GM10248 (cell line): ENCODE results near the gene CLIP4.

ENCODE experiments used
- CTCF ChIA-PET: fragments of 300-600 bp; sonication (Branson Sonifier 250); formaldehyde crosslinking; extraction: SDS; loops from one replicate; lab custom pipeline; 2021; ENCODE audit warnings: antibody characterized with exemption; lab: Yijun Ruan, JAX
- POLR2A ChIA-PET: fragments of 350-650 bp; sonication (Branson Sonifier 250); formaldehyde crosslinking; extraction: SDS; loops from one replicate; lab custom pipeline; 2020; ENCODE audit warnings: antibody characterized with exemption; lab: Yijun Ruan, JAX
- DNase-seq: peaks from one replicate; pipeline ENCODE4 v3.0.0; 2012; ENCODE audit errors: extremely low spot score
- CTCF ChIP-seq: IDR thresholded peaks from 2 replicates; pipeline ENCODE4 v1.5.1; 2012; ENCODE audit warnings: mild to moderate bottlenecking, low read depth; ENCODE audit errors: extremely low read depth, missing control alignments, control extremely low read depth

CLIP4 gene

GRCh38 chr2:29193111-29193510 lies 77.9 kb downstream of the CLIP4 start:
- no peak for DNase-seq
- TF ChIP-seq CTCF = no peak
- CTCF ChIA-PET = interaction anchor here (0.9 to 1.2 kb wide), 4 partner anchors 9 to 234 kb away, joined by 3 read pairs; no protein-coding TSS in a partner anchor
- POLR2A ChIA-PET = no interaction called here

- ChIA-PET CTCF (interaction anchor here (0.9 to 1.2 kb wide), 3 partner anchors 11 to 234 kb away, joined by 3 read pairs; no protein-coding TSS in a partner anchor), POLR2A (no interaction called here)
- DNase-seq = no peak
- no peak for TF ChIP-seq CTCF
Measured at GRCh38 chr2:29193681-29194080, 78.5 kb downstream of the CLIP4 start.

GRCh38 chr2:29195796-29196195 lies 80.6 kb downstream of the CLIP4 start:
- ChIA-PET POLR2A (no interaction called here), CTCF (interaction anchor here (0.6 to 1.7 kb wide), 8 partner anchors 9 to 375 kb away, joined by 3 to 7 read pairs (median 4); no protein-coding TSS in a partner anchor)
- no peak for TF ChIP-seq CTCF

GRCh38 chr2:29196792-29197788 lies 81.9 kb downstream of the CLIP4 start:
- ChIA-PET POLR2A (no interaction called here), CTCF (interaction anchor here (0.6 to 1.7 kb wide), 3 partner anchors 236 to 241 kb away, joined by 3 to 7 read pairs (median 3); no protein-coding TSS in a partner anchor)
- TF ChIP-seq CTCF = peak; percentile 82
- DNase-seq = peak; percentile 78

More at GRCh38 chr2:29195796-29196195, 80.6 kb downstream of the CLIP4 start:
- no peak for DNase-seq

GRCh38 chr2:29201979-29202378 lies 86.8 kb downstream of the CLIP4 start:
- ChIA-PET CTCF (interaction anchor here (0.7 to 1.2 kb wide), 5 partner anchors 8 to 248 kb away, joined by 3 to 4 read pairs (median 3); no protein-coding TSS in a partner anchor), POLR2A (no interaction called here)
- TF ChIP-seq CTCF = no peak
- no peak for DNase-seq

- POLR2A ChIA-PET = no interaction called here
- no peak for DNase-seq
- TF ChIP-seq CTCF = no peak
- CTCF ChIA-PET = interaction anchor here (1.0 kb wide), 2 partner anchors 244 to 249 kb away, joined by 3 to 4 read pairs; no protein-coding TSS in a partner anchor
Measured at GRCh38 chr2:29202819-29203495, 87.7 kb downstream of the CLIP4 start.
